ENCODE measurements around the gene SMIM28. TPM values are rescaled to one million over a fixed set of nuclear protein-coding genes. Genes with fewer than 3 reads are reported as not detected.

Gene SMIM28
- total and polyA plus RNA-seq, 9 of the 15 experiments (the other 6 are each of a cell fraction or from before 2014, with no cell fraction given): not detected

DNA sequence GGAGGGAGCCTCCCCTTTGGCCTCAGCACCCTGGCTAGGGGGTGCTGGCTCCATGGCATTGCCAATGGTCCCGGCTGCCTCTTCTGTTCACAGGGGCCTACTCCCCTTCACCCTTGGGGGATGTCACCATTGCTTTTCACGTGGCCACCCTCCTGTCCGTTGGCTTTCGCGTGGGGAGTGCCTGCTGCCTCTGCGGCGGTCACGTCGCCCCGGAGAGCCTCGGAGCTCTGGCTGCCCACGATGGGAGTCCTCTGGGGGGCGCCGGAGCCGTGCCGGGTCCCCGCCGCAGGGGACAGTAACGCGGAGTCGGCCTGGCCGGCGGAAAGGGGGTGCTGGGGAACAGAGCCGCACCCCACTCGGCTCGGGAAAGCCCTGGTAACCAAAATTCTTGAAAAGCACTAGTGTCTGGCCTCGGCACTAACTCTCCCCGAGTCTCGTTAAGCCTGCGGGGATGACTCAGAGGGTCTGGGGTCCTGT, 25.7 kb downstream of the SMIM28 start (continued):
- no peak for TF ChIP-seq NR2C1 (IDR thresholded peaks at IDR 0.05)
- no peak; the same call in 1 of the 2 replicates for TF ChIP-seq NR2C1 (tag; IDR thresholded peaks at IDR 0.05)
- TF ChIP-seq MYC (IDR thresholded peaks at IDR 0.05; ENCODE audit: low read depth, low read length): no peak
- peak; percentile 35; the same call in 1 of the 2 replicates for TF ChIP-seq MYC (CRISPR knock-in tag; IDR thresholded peaks at IDR 0.05; ENCODE audit: borderline replicate concordance, low read depth)
- TF ChIP-seq NR3C1 (CRISPR knock-in tag; IDR thresholded peaks at IDR 0.05): peak; percentile 41; the same call in 1 of the 2 replicates
- peak; percentile 26; the same call in 1 of the 2 replicates for TF ChIP-seq SMARCC2 (IDR thresholded peaks at IDR 0.05; ENCODE audit: low read depth)
- TF ChIP-seq GTF2A2 (tag; IDR thresholded peaks at IDR 0.05): 0 out of 2 replicates have a peak, but pooled peaks have one; percentile 19
- no peak for TF ChIP-seq NBN (IDR thresholded peaks at IDR 0.05; ENCODE audit: low read depth)
- TF ChIP-seq, protein P1, sequence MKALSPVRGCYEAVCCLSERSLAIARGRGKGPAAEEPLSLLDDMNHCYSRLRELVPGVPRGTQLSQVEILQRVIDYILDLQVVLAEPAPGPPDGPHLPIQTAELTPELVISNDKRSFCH (CRISPR knock-in tag; IDR thresholded peaks at IDR 0.05): no peak
- TF ChIP-seq, protein P1 (tag; IDR thresholded peaks at IDR 0.05): 0 out of 2 replicates have a peak, but pooled peaks have one; percentile 51
- TF ChIP-seq ZNF589 (CRISPR knock-in tag; IDR thresholded peaks at IDR 0.05; ENCODE audit: low read depth): peak; percentile 37; the same call in 1 of the 2 replicates
- TF ChIP-seq, protein P2, sequence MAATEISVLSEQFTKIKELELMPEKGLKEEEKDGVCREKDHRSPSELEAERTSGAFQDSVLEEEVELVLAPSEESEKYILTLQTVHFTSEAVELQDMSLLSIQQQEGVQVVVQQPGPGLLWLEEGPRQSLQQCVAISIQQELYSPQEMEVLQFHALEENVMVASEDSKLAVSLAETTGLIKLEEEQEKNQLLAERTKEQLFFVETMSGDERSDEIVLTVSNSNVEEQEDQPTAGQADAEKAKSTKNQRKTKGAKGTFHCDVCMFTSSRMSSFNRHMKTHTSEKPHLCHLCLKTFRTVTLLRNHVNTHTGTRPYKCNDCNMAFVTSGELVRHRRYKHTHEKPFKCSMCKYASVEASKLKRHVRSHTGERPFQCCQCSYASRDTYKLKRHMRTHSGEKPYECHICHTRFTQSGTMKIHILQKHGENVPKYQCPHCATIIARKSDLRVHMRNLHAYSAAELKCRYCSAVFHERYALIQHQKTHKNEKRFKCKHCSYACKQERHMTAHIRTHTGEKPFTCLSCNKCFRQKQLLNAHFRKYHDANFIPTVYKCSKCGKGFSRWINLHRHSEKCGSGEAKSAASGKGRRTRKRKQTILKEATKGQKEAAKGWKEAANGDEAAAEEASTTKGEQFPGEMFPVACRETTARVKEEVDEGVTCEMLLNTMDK (IDR thresholded peaks at IDR 0.05; ENCODE audit: borderline replicate concordance, insufficient read depth, low read depth, low read length, poor library complexity, severe bottlenecking): peak; percentile 75
- TF ChIP-seq SMARCA4 (IDR thresholded peaks at IDR 0.05): 0 out of 2 replicates have a peak, but pooled peaks have one; percentile 37
- TF ChIP-seq ZC3H4 (CRISPR knock-in tag; IDR thresholded peaks at IDR 0.05; ENCODE audit: borderline replicate concordance): peak; percentile 81; the same call in 1 of the 2 replicates
- TF ChIP-seq ZNF24 (IDR thresholded peaks at IDR 0.05): no peak
- 0 out of 2 replicates have a peak, but pooled peaks have one; percentile 69 for TF ChIP-seq ZNF830 (CRISPR knock-in tag; IDR thresholded peaks at IDR 0.05)
- peak; percentile 73; the same call in 1 of the 2 replicates for TF ChIP-seq SAFB (IDR thresholded peaks at IDR 0.05; ENCODE audit: borderline replicate concordance, low read depth, low read length)
